Cerebellar nuclear complex (tissue), 1 donor: Measurements from ENCODE around the gene SYNE2.

Source experiments
- DNase-seq, 2 experiments: peaks; one replicate each; lab custom pipeline; 2025; lab: John Stamatoyannopoulos, UW

SYNE2 gene

GRCh38 chr14:63963439-63963838 is 110.6 kb downstream of the SYNE2 start:
- no peak for DNase-seq

GRCh38 chr14:63964113-63964512 is 111.3 kb downstream of the SYNE2 start:
- DNase-seq, result no peak

- no peak for DNase-seq
Observed at GRCh38 chr14:63966407-63966806, 113.6 kb downstream of the SYNE2 start.

- DNase-seq, result no peak
Observed at GRCh38 chr14:63972323-63972932, 119.6 kb downstream of the SYNE2 start.

- DNase-seq, result no peak
Observed at GRCh38 chr14:63974176-63974575, 121.4 kb downstream of the SYNE2 start.

GRCh38 chr14:63981569-63981968 is 128.8 kb downstream of the SYNE2 start:
- DNase-seq, result no peak

- DNase-seq, result no peak
Observed at GRCh38 chr14:63982156-63982555, 129.4 kb downstream of the SYNE2 start.

GRCh38 chr14:63982629-63983028 is 129.8 kb downstream of the SYNE2 start:
- no peak for DNase-seq

- no peak for DNase-seq
Observed at GRCh38 chr14:63986789-63987533, 134.2 kb downstream of the SYNE2 start.

GRCh38 chr14:63988579-63988978 is 135.8 kb downstream of the SYNE2 start:
- no peak for DNase-seq

- no peak for DNase-seq
Observed at GRCh38 chr14:63991833-63992232, 139.0 kb downstream of the SYNE2 start.

- no peak for DNase-seq
Observed at GRCh38 chr14:63992858-63993257, 140.1 kb downstream of the SYNE2 start.

GRCh38 chr14:63993992-63994391 is 141.2 kb downstream of the SYNE2 start:
- DNase-seq, result no peak

GRCh38 chr14:63995285-63995684 is 142.5 kb downstream of the SYNE2 start:
- DNase-seq, result no peak

GRCh38 chr14:63996016-63996415 is 143.2 kb downstream of the SYNE2 start:
- DNase-seq, result no peak

- no peak for DNase-seq
Observed at GRCh38 chr14:63996625-63997220, 143.9 kb downstream of the SYNE2 start.

GRCh38 chr14:64000749-64001148 is 147.9 kb downstream of the SYNE2 start:
- DNase-seq, result no peak

- DNase-seq, result no peak
Observed at GRCh38 chr14:64005822-64006221, 153.0 kb downstream of the SYNE2 start.

- DNase-seq, result no peak
Observed at GRCh38 chr14:64008016-64008415, 155.2 kb downstream of the SYNE2 start.

GRCh38 chr14:64012003-64012402 is 159.2 kb downstream of the SYNE2 start:
- no peak for DNase-seq

GRCh38 chr14:64012720-64013119 is 159.9 kb downstream of the SYNE2 start:
- DNase-seq, result no peak

GRCh38 chr14:64025479-64025878 is 172.7 kb downstream of the SYNE2 start:
- no peak for DNase-seq

- DNase-seq, result no peak
Observed at GRCh38 chr14:64026600-64026999, 173.8 kb downstream of the SYNE2 start.
